HG02763 (cell line): ENCODE data around the gene PODXL2.
"Not testable (repeated sequence)": the region's sequence is repeated elsewhere in the genome, so short reads cannot be mapped to it uniquely, and the experiment has no call there.

Source experiments
- ATAC-seq: cut with Tn5 transposase; IDR thresholded peaks from one replicate; pipeline ENCODE4 v1.9.1; 2021; ENCODE audit warnings: mild to moderate bottlenecking, moderate library complexity; ENCODE audit not compliant: unreplicated experiment

Gene PODXL2

GRCh38 chr3:127673191-127674100, 44.5 kb downstream of the PODXL2 start:
- ATAC-seq: peak; percentile 24

- ATAC-seq: no peak
Observed at GRCh38 chr3:127674101-127674721, 45.2 kb downstream of the PODXL2 start.

DNA sequence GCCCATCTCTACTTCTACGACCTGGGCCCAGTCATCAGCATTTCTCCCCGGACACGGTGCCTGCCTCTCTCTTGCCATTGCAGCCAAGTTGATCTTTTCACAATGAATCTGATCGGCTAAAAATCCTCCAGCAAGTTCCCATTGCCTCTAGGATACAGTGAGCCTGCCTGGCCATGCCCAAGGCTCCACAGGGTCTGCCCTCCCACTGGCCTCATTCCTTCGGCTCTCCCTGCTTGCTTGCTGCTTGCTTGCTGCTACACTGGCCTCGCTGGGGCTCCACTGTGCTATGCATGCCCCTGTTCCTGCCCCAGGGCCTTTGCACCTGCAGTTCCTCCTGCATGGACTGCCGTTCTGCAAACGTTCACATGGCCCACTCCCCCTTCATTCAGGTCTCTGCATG, 45.8 kb downstream of the PODXL2 start:
- ATAC-seq: no peak

DNA sequence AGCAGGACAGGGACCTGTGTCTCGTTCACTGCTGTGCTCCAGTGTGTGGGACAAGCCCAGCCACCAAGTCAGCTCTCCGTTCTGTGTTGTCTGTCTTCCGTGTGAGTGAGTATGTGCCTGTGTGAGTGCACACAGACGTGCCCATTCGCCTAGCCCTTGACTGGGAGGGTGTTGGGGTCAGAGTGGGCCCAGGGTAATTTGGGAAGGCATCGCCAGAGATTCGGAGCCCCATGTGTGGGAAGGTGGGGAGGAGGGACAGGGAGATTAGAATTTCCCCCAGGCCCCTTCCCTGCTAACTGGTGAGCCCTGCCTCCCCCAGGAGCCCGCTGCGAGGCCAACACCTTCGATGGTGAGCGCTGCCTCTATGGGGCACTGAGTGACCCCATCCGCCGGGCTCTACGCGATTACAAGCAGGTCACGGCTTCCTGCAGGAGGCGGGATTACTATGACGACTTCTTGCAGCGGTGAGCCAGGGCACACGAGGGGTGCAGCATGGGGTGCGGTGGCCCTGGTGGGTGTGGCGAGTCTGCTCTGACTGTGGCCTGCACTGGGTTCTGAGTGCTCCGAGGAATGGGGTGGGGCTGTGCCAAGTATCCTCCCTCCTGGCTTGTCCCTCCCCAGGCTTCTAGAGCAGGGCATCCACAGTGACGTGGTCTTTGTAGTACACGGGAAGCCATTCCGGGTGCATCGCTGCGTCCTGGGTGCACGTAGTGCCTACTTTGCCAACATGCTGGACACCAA, 46.8 kb downstream of the PODXL2 start:
- ATAC-seq: no peak

GRCh38 chr3:127676456-127676855, 47.5 kb downstream of the PODXL2 start:
- ATAC-seq: no peak

- no peak for ATAC-seq
Observed at GRCh38 chr3:127676921-127677351, 48.0 kb downstream of the PODXL2 start.

DNA sequence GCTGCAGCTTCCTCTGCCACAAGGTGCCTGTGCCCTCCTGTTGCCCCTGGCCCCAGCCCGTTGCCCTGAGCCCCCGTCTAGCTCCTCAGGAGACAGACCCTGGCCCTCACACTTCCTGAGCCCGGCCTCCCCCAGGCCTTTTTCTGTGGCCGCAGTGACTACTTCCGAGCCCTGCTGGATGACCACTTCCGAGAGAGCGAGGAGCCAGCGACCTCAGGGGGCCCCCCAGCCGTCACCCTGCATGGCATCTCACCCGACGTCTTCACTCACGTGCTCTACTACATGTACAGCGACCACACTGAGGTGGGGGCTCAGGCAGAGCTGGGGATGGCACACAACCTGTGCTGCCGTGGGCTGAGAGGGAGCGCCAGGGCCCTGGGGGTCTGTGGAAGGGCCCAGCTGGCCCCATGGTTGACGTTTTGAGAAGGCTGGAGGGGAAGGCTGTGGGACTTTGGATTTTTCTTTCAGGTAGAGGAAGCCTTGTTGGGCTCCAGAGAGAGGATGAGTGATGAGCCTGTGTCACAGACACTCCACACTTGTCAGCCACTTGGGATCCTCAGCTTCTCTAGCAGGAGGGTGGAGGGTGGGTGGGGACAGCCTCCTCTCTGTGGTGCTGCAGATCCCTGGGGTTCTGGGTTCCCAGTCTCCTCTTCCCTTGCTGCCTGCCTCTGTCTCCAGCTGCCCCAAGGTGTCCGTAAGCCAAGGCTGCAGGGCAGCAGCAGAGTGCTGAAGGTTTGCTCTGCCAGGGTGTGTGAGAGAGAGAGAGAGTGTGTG, 48.7 kb downstream of the PODXL2 start:
- ATAC-seq: no peak

- ATAC-seq: no peak
Observed at GRCh38 chr3:127678315-127678599, 49.3 kb downstream of the PODXL2 start.

DNA sequence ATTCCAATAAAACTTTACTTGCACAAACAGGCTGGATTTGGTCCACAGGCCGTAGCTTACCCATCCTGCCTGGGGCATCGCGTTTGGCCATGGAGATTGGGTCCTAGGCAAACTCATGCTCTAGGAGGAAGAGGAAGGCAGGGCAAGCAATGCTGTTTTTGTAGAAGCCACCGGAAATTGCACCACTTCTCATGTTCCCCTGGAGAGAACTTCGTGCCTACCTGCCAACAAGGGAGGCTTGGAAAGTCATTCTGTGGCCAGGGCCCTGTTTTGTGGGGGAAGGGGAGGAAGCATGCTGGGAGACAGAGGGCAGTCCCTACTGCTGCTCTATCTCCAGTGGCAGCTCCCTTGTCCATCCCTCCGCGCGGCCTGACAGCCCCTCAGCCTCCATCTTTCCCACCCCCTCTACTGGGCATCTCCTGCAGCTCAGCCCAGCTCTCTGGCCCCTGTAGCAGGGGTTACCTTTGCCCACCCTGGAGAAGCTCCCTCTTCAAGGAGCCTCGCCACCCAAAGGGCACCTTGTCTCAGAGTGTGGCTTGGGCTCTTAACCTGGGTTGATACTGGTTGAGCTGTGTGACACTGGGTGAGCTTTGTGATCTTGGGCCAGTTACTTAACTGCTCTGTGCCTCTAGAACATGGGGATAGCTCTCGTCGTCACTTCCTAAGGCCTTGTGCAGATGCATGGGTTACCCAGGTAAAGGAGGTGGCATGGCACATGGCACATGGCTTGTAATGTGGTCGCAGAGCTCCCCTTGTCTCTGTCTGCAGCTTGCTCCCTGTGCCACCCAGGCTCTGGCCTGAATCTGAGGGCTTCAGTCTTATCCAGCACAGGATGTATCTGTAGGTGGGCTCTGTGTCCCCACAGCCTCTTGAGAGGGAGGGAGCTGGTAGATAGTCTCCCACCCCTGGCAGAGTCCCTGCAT, 49.9 kb downstream of the PODXL2 start:
- ATAC-seq: no peak

DNA sequence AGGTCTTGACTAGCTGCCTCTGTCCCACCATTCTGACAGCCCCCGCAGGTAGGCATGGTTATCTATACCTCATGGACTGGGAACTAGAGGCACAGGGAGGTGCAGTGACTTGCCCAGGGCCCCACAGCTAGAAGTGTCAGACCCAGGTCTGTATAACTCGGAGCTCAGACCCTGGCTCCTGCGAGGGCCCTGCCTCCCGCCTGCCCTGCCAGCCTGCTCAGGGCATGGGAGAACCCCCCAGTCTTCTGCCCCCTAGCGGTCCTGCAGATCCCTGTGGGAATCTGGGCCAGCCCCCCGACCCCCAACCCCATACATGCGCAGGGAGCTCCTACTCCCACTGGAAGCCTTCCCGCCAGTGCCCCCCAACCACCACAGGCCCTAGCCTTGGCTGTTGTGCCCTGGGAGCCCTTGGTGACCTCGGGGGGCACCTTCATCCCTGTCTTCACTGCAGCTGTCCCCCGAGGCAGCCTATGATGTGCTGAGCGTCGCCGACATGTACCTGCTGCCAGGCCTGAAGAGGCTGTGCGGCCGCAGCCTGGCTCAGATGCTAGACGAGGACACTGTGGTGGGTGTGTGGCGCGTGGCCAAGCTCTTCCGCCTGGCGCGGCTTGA, 50.7 kb downstream of the PODXL2 start:
- no peak for ATAC-seq

- no peak for ATAC-seq
Observed at GRCh38 chr3:127680146-127680661, 51.2 kb downstream of the PODXL2 start.

DNA sequence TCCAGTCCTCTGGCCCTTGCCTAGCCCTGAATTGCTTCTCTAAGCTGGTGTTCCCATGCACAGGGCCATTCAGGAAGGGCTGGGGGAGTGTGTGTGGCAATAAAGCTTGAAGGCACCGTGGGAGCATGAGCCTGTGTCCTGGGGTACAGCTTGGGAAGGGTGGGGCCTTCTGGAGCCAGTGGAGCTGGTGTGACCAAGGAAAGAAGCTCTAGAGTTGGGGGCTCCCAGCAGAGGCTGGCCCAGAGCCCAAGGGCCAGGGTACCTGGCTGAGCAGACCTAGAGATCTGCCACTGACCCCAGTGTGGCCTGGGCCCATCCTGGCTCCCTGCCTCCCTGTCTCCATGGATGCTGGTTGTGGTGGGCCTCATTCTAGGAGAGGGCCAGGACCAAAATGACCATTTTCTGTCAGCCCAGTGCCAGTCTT, 51.8 kb downstream of the PODXL2 start:
- ATAC-seq: no peak

- ATAC-seq: not testable (repeated sequence)
Observed at GRCh38 chr3:127682175-127682554, 53.2 kb downstream of the PODXL2 start.

GRCh38 chr3:127682561-127682960, 53.6 kb downstream of the PODXL2 start:
- ATAC-seq: no peak

DNA sequence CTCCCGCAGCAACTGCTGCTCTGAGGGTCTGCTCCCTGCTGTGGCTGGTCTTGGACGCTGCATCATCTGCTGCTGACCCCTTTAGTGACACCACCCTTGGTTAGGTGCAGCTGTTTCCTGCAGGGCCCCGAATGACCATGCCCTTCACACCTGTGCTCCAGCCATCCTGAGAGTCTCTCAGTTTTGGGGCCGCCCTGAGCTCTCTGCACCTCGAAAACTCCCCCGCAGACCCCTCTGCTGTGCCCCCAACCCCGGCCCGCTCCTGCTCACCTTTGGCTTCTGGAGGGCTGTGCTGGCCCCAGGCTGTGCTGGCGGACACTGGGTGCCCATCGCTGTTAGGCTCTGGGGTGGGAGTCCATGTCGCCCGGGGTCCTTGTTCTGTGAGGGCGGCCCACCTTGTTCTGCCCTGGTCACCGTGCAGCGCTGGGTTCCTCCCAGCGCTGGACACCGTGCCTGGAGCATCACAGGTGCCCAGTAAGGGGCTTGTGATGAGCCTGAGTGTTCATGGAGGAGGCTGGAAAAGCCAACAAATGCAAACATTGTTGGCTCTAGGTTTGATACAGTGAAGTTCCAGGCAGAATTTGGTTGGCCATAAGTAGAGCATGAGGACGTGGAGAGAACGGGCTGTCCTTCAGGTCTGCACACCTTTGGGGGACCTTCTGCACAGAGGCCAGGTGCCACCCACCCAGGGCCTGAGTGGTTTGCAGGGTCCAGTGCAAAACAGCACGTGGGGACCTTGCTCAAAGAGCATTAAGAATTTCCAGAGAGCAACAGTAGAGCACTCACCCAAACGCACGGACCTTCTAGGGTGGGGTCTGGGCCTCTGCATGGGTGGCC, 56.1 kb downstream of the PODXL2 start:
- ATAC-seq: no peak

- no peak for ATAC-seq
Observed at GRCh38 chr3:127685708-127686511, 56.9 kb downstream of the PODXL2 start.

- ATAC-seq: no peak
Observed at GRCh38 chr3:127686512-127686894, 57.5 kb downstream of the PODXL2 start.
